Stimulated activated CD4-positive, alpha-beta T cell treated with anti-CD3 and anti-CD28 coated beads, Interleukin-15, amount 100 ng/mL, for 1 hour (primary cell): ENCODE data around the gene LHPP.

Experiments used
- DNase-seq, 2 donors: peaks; one replicate each; pipeline ENCODE4 v3.0.0-alpha.2; 2020; ENCODE audit warnings: low read depth in 1 of 2, low spot score in 1 of 2

LHPP gene

DNA sequence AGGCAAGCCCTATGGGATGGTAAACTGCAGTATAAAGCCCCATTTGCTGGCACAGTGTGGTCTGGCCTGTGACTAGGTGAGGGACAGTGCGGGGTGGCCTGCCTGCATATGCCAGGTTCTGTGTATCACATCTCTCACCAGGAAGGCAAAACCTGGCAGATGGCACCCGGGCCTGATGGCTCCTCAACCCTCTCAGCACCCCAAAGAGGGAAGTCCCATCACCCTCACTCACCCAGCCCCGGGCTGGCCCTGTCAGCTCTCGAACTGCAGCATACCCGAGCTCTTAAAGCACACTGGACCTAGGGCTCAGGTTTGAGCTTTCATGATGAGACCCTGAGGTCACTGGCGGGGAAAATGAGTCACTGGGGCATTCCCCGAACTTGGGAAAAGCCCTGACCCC is 130.5 kb downstream of the LHPP start:
- DNase-seq, result no peak

GRCh38 chr10:124592736-124593430 is 131.3 kb downstream of the LHPP start:
- no peak for DNase-seq

- no peak for DNase-seq
These were observed 131.9 kb downstream of the LHPP start for GRCh38 chr10:124593431-124593985.

- no peak for DNase-seq
These were observed 132.6 kb downstream of the LHPP start for GRCh38 chr10:124594240-124594639.

GRCh38 chr10:124595143-124595883 is 133.7 kb downstream of the LHPP start:
- no peak for DNase-seq

GRCh38 chr10:124596116-124596785 is 134.6 kb downstream of the LHPP start:
- no peak for DNase-seq

GRCh38 chr10:124596962-124597845 is 135.6 kb downstream of the LHPP start:
- DNase-seq, result no peak

DNA sequence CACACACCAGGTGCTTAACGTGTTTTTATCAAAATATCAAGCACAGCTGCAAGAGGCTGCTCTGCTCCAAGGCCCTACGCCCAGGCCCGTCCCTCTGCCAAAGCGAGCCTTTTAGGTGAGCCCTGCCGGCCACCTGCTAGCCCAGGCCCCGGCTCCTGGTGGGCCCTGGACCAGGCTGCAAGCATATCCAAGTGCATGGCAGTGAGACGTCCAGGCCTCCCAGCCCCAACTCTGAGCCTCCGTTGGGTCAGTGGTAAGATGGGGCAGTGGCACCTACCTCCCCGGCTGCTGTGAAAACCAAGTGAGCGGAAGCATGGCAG is 136.2 kb downstream of the LHPP start:
- no peak for DNase-seq

- no peak for DNase-seq
These were observed 136.6 kb downstream of the LHPP start for GRCh38 chr10:124598196-124598595.

DNA sequence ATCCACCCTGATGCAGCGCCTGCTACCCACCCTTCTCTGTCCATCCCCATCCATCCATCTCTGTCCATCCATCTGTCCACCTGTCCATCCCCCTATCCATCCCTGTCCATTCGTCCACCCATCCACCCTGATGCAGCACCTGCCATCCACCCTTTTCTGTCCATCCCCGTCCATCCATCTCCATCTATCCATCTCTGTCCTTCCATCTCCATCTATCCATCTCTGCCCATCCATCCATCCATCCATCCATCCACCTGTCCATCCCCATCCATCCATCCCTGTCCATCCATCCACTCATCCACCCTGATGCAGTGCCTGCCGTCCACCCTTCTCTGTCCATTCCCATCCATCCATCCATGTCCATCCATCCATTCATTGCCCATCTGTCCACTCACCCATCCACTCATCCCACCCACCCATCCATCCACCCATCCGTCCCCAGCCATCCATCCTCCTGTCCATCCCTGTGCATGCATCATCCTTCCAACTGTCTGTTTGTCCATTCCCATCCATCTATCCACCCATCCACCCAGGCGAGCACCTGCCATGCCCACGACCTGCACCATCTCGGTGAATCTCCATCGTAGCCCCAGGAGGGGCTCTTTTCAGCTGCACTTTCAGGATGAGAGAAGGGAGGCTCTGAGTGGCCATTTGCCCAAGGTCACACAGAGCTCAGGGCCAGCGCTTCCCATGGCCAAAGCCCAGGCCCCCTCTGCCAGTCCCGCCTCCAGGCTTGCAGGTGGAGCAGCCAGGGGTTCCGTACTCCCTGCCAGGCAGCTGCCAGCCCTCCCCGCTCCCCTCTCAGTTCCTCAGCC is 137.4 kb downstream of the LHPP start:
- no peak for DNase-seq

DNA sequence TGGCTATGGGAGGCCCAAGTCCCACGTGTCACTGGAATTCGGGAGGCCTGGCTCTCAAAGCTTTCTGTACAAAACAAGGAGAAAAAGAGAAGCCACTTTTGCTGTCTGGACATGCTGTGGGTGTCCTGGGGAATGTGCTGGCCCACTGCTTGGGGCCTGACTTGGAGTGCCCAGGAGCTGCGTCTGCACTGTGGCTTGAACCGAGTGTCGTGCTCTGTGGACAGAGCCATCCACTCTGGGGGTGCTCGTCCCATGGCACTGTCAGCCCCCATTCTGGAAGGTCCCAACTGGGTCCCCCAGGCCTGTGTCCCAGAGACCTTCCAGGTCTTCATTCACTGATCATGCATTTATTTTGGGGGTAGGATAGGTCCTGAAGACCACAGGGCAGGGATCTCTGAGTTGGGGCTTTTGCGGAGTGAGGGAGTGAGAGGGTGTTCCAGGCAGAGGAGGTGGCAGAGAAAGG is 138.0 kb downstream of the LHPP start:
- no peak for DNase-seq

- DNase-seq, result no peak
These were observed 138.6 kb downstream of the LHPP start for GRCh38 chr10:124600051-124600880.

DNA sequence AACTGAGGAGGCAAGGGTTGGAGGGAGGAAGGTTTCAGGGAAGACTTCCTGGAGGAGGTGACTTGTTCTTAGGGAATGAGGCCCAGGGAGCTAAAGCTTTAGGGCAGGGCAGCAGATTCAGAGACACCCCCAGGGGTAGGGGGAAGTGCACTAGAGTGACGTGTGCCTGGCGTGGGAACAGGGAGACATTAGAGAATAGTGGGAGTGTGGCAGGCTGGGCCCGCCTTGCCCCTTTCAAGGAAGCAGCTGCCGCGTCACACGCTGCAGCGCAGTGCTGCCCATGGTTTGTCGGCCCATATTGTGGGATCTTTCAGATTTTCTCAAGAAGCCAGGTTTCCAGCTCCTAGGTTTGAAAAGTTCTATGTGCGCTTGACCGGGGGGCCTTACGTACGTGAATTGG is 139.4 kb downstream of the LHPP start:
- no peak for DNase-seq

DNA sequence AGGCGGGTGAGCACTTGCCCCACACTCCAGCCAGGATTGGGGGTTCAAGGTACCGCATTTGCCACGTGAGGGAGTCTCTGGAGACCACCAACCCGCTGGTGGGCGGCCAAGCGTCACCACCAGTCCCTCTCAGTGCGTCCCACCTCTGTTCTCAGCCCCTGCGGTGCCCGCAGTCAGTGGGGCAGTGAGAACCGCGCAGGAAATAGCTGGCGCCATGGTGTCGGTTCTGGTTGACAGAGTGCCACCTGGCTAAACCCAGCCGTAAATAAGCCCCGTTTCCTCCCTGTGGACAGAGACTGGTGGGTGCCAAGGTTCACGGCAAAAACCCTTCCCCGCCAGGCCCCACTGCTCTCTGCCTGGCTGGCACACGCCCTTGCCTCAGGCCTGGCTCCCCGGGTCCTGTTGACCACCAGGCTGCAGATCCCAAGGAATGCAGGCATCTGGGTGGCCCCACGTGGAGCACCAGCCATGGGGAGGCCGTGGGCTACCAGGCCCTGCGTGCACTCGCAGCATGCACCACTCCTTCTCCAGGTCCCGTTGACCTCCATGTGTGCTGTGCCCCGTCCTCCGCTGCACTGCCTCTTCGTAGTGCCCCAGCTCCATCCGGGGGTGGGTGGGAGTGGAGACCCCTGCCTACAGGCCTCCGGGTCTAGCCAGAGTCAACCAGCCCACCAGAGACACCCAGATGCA is 140.0 kb downstream of the LHPP start:
- no peak for DNase-seq

- no peak for DNase-seq
These were observed 140.5 kb downstream of the LHPP start for GRCh38 chr10:124602121-124602561.

- DNase-seq, result no peak
These were observed 141.2 kb downstream of the LHPP start for GRCh38 chr10:124602646-124603365.

- DNase-seq, result no peak
These were observed 142.0 kb downstream of the LHPP start for GRCh38 chr10:124603376-124604213.
